Measurements from ENCODE around the gene USH2A. TPM values are rescaled to one million over a fixed set of nuclear protein-coding genes. Genes with fewer than 3 reads are reported as not detected.

The USH2A gene
- total and polyA plus RNA-seq, 2 donors: 0.16 TPM; not detected in 1

GRCh38 chr1:215677112-215677511 is 746.1 kb downstream of the USH2A start:
- WGBS: 78% methylated on average over 4 of the region's 4 CpGs
- DNase-seq (ENCODE audit: extremely low spot score): no peak
- H3K4me1 ChIP-seq (ENCODE audit: insufficient read depth): no peaks in the 10 kb centered on the region

DNA sequence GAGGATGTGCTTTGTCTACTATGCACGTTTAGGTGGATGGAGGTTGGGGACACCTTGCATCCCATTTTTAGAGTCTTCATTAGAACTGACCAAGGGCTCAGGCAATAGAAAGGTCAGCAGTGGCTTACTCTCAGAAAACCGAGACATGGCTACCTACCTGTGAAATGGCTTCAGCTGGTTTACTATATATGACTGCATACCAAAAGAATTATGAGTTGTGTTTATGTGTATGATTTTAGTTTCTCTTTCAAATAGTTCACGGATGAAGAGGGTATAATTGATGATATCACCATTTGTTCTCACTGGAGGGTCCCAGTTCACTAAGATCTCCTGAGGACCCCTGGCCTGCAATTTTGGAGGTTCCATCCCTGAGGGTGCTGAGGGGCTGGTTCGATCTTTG is 749.3 kb downstream of the USH2A start:
- Histone ChIP-seq H3K36me3 (ENCODE audit: insufficient read depth) (no peaks in the 10 kb centered on the region), H3K4me3 (ENCODE audit: low read depth, low read length) (no peak overlapping the region), H3K27ac (ENCODE audit: low read depth) (no peak overlapping the region), H3K4me1 (ENCODE audit: insufficient read depth) (no peaks in the 10 kb centered on the region)
- no peak for DNase-seq (ENCODE audit: extremely low spot score)
- WGBS: 89% methylated on average over 4 of the region's 4 CpGs

More at GRCh38 chr1:215677112-215677511, 746.1 kb downstream of the USH2A start:
- H3K27ac ChIP-seq (ENCODE audit: low read depth): no peak overlapping the region
- no peak overlapping the region for H3K4me3 ChIP-seq (ENCODE audit: low read depth, low read length)
- no peaks in the 10 kb centered on the region for H3K36me3 ChIP-seq (ENCODE audit: insufficient read depth)

GRCh38 chr1:215672482-215672881 is 750.8 kb downstream of the USH2A start:
- WGBS: 66% methylated on average over 2 of the region's 2 CpGs
- no peak overlapping the region for H3K4me3 ChIP-seq (ENCODE audit: low read depth, low read length)
- no peak for DNase-seq (ENCODE audit: extremely low spot score)
- no peak overlapping the region for H3K27ac ChIP-seq (ENCODE audit: low read depth)
- no peaks in the 10 kb centered on the region for H3K4me1 ChIP-seq (ENCODE audit: insufficient read depth)
- no peaks in the 10 kb centered on the region for H3K36me3 ChIP-seq (ENCODE audit: insufficient read depth)

GRCh38 chr1:215669806-215670491 is 753.3 kb downstream of the USH2A start:
- Histone ChIP-seq H3K4me3 (ENCODE audit: low read depth, low read length) (no peak overlapping the region), H3K36me3 (ENCODE audit: insufficient read depth) (no peaks in the 10 kb centered on the region), H3K27ac (ENCODE audit: low read depth) (no peak overlapping the region), H3K4me1 (ENCODE audit: insufficient read depth) (no peaks in the 10 kb centered on the region)
- WGBS: 29% methylated on average over 4 of the region's 4 CpGs
- DNase-seq (ENCODE audit: extremely low spot score): no peak

DNA sequence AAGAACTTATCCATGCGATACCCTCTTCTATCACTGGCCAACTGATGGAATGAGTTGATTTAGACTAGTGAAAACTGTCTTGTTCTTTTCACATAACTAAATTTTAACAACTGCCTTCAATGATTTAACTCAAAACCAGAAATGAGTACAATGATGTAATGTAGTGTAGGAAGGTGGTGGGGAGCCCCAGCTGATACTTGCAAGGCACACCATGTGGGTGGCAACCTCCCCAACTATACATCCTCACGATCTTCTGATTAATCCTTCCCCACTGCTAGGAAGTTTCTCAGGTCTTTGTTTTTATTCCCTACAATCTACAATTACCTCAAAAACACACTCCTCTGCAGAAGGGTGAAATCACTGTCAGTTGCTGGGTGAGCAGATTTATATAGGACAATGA is 755.5 kb downstream of the USH2A start:
- H3K4me1 ChIP-seq (ENCODE audit: insufficient read depth): no peaks in the 10 kb centered on the region
- H3K36me3 ChIP-seq (ENCODE audit: insufficient read depth): no peaks in the 10 kb centered on the region
- no peak overlapping the region for H3K4me3 ChIP-seq (ENCODE audit: low read depth, low read length)
- no peak overlapping the region for H3K27ac ChIP-seq (ENCODE audit: low read depth)
- WGBS: 85% methylated on average over 2 of the region's 2 CpGs
- no peak for DNase-seq (ENCODE audit: extremely low spot score)

DNA sequence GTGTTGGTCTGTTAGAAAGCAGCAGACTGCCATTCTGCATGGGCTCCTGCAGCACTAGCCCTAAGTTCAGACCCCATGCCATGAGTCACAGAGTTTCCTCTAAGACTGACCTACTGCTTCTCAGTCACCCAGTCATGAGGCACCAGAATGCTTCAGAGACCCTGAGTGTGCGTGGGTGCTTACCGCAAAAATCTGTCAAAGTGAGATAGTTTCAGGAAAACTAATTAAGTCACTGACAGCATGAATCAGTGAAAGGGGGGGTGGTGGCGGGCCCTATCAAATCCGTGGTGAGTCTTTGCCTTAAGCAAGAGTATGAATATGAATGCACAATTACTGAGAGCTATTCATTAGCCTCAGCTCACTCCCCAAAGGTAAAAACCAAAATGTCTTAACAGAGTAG is 758.0 kb downstream of the USH2A start:
- WGBS: 80% methylated on average over 4 of the region's 4 CpGs
- H3K4me1 ChIP-seq (ENCODE audit: insufficient read depth): no peaks in the 10 kb centered on the region
- no peak overlapping the region for H3K4me3 ChIP-seq (ENCODE audit: low read depth, low read length)
- no peak for DNase-seq (ENCODE audit: extremely low spot score)
- no peak overlapping the region for H3K27ac ChIP-seq (ENCODE audit: low read depth)
- no peaks in the 10 kb centered on the region for H3K36me3 ChIP-seq (ENCODE audit: insufficient read depth)

DNA sequence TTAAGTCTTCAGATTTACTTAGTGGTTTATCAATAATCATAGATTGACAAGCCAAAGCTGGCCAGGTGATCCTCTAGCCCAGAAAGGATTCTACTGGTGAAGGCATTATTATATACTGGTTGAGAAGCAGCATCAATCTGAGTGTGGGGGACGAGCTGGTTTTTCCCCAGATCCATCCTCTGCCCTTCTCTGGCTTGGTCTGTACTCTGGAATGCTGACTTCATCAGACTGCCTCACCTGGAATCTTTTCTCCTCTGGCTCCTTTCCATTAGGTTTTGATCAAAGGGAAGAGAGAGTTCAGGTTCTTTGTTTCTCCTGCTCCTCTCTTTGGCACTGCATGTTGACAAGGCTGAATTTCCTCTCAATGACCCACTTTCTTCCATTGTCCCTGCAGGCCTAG is 762.2 kb downstream of the USH2A start:
- no peak overlapping the region for H3K4me3 ChIP-seq (ENCODE audit: low read depth, low read length)

DNA sequence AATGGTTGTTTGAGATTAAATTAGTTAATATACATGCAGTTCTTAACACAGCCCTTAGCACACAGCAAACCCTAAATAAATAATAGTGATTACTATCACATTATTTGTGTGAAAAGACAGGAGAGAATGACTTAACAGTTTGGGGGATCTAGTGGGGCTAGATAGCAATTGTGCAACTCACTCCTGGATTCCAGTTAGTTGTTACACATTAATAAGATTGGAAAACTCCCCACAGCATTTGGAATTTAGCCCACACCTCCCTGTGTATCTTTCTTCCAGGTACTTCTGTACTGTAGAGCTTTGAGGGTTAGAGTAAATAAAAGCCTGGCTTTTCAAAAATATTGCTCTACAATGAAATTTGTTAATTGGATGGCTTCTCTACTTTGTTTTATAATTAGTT is 763.0 kb downstream of the USH2A start:
- no peaks in the 10 kb centered on the region for H3K4me1 ChIP-seq (ENCODE audit: insufficient read depth)
- no peak overlapping the region for H3K4me3 ChIP-seq (ENCODE audit: low read depth, low read length)
- DNase-seq (ENCODE audit: extremely low spot score): no peak
- H3K27ac ChIP-seq (ENCODE audit: low read depth): no peak overlapping the region
- no peaks in the 10 kb centered on the region for H3K36me3 ChIP-seq (ENCODE audit: insufficient read depth)

More for the DNA sequence above, 762.2 kb downstream of the USH2A start:
- DNase-seq (ENCODE audit: extremely low spot score): no peak
- Histone ChIP-seq H3K4me1 (ENCODE audit: insufficient read depth) (no peaks in the 10 kb centered on the region), H3K27ac (ENCODE audit: low read depth) (no peak overlapping the region), H3K36me3 (ENCODE audit: insufficient read depth) (no peaks in the 10 kb centered on the region)
- 80% methylated on average over 1 of the region's 1 CpG for WGBS

DNA sequence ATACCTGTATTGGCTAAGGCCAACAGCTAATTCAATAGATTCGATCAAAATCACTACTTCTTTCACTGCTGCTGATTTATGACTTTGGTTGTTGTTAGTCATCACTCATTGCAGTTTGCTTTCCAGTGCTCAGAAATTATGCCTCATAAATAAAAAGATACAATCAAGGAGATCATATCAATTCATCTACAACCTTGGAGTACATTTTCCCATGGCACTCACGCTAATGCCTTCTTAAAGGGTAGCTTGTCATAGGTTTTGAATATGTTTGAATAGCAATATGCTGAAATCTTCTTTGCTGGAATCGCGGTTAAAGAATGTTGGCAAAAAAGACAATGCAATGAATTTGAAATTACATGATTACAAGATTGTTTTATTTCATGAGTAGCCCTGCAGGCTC is 766.2 kb downstream of the USH2A start:
- Histone ChIP-seq H3K27ac (ENCODE audit: low read depth) (no peak overlapping the region), H3K4me3 (ENCODE audit: low read depth, low read length) (no peak overlapping the region), H3K4me1 (ENCODE audit: insufficient read depth) (no peaks in the 10 kb centered on the region), H3K36me3 (ENCODE audit: insufficient read depth) (no peaks in the 10 kb centered on the region)
- 85% methylated on average over 4 of the region's 4 CpGs for WGBS
- DNase-seq (ENCODE audit: extremely low spot score): no peak

- H3K4me1 ChIP-seq (ENCODE audit: insufficient read depth): no peaks in the 10 kb centered on the region
- no peak overlapping the region for H3K27ac ChIP-seq (ENCODE audit: low read depth)
- WGBS: 65% methylated on average over 1 of the region's 1 CpG
- no peak overlapping the region for H3K4me3 ChIP-seq (ENCODE audit: low read depth, low read length)
- H3K36me3 ChIP-seq (ENCODE audit: insufficient read depth): no peaks in the 10 kb centered on the region
- DNase-seq (ENCODE audit: extremely low spot score): no peak
Observed at GRCh38 chr1:215652371-215652770, 770.9 kb downstream of the USH2A start.

DNA sequence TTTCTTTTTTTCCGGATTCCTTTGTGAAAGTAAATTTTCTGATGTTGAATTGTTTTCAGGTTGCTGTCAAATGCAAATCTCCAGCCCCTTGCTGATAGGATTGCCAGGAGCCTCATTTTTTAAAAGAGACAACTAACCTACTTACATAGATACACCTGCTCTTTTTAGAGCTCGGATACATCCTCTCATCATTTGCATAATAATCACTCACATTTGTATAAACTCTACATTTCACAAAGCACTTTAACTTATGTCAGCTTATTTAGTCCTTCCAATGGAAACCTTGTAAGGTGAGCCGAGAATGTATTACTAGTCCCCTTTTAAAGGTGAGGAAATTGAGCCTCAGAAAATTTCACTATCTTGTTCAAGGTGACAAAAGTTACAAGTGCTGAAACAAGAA is 771.4 kb downstream of the USH2A start:
- 37% methylated on average over 3 of the region's 3 CpGs for WGBS
- DNase-seq (ENCODE audit: extremely low spot score): no peak

GRCh38 chr1:215650446-215651149 is 772.6 kb downstream of the USH2A start:
- Histone ChIP-seq H3K36me3 (ENCODE audit: insufficient read depth) (no peaks in the 10 kb centered on the region), H3K4me3 (ENCODE audit: low read depth, low read length) (no peak overlapping the region), H3K4me1 (ENCODE audit: insufficient read depth) (no peaks in the 10 kb centered on the region), H3K27ac (ENCODE audit: low read depth) (no peak overlapping the region)
- WGBS: 57% methylated on average over 9 of the region's 9 CpGs
- no peak for DNase-seq (ENCODE audit: extremely low spot score)

More for the DNA sequence above, 771.4 kb downstream of the USH2A start:
- Histone ChIP-seq H3K4me1 (ENCODE audit: insufficient read depth) (no peaks in the 10 kb centered on the region), H3K27ac (ENCODE audit: low read depth) (no peak overlapping the region), H3K4me3 (ENCODE audit: low read depth, low read length) (no peak overlapping the region), H3K36me3 (ENCODE audit: insufficient read depth) (no peaks in the 10 kb centered on the region)

DNA sequence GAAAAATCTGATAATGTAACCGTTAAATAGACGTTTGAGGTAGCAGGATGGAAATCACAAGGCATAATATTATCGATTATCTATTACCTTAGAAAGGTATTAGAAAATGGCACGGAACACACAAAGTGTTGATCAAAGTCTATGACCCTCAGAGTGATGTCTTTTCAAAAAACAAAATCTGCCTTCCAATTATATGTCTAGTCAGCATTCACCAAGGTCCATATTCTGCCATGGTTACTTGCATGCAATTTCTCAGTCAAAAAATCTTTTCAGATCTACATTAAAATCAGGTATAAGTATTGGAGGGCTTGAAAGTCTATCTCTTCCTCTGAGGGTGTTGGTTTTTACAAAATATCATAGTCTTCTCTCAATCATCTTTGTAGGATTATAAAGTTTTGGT is 774.3 kb downstream of the USH2A start:
- Histone ChIP-seq H3K36me3 (ENCODE audit: insufficient read depth) (no peaks in the 10 kb centered on the region), H3K4me3 (ENCODE audit: low read depth, low read length) (no peak overlapping the region), H3K4me1 (ENCODE audit: insufficient read depth) (no peaks in the 10 kb centered on the region), H3K27ac (ENCODE audit: low read depth) (no peak overlapping the region)
- WGBS: 92% methylated on average over 4 of the region's 4 CpGs
- no peak for DNase-seq (ENCODE audit: extremely low spot score)

DNA sequence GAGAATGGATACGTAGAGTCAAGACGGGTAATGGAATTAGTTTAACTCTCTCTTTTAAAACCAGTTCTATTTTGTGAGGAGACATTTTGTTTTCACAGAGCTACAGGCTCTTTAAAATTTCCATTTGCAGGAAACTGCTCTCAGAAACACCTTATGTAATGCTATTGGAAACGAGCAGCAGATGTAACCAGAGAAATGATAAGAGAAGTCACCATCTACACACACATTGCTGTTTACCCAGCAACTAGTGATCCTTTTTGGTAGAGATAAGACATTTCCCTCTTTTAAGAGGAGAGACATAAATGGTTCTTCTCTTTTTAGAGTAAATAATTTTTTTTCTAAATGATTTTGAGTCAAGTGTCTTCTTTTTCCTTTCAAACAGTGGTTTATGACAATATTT is 775.5 kb downstream of the USH2A start:
- no peaks in the 10 kb centered on the region for H3K36me3 ChIP-seq (ENCODE audit: insufficient read depth)
- 48% methylated on average over 3 of the region's 3 CpGs for WGBS
- H3K4me1 ChIP-seq (ENCODE audit: insufficient read depth): no peaks in the 10 kb centered on the region
- no peak overlapping the region for H3K4me3 ChIP-seq (ENCODE audit: low read depth, low read length)
- no peak for DNase-seq (ENCODE audit: extremely low spot score)
- H3K27ac ChIP-seq (ENCODE audit: low read depth): no peak overlapping the region

All from urinary bladder (tissue), 4 donors.